T-helper 1 cell treated with Interleukin-12 subunit alpha and Interleukin-12 subunit beta and Interleukin-4 antibody, amounts not matched to agents 30 μg/mL and 1 μg/mL, for 36 hours (primary cell): ENCODE measurements around the gene PCED1A.

Experiments
- H3K27ac Mint-ChIP-seq: one replicate; pipeline ENCODE4 v1.8.0; 2021; ENCODE audit warnings: mild to moderate bottlenecking, mixed read lengths
- H3K27me3 Mint-ChIP-seq: one replicate; pipeline ENCODE4 v1.8.0; 2021; ENCODE audit warnings: low read depth, mixed read lengths
- H3K36me3 Mint-ChIP-seq: one replicate; pipeline ENCODE4 v1.8.0; 2021; ENCODE audit warnings: low read depth, mixed read lengths
- H3K4me1 Mint-ChIP-seq: one replicate; pipeline ENCODE4 v1.8.0; 2021; ENCODE audit warnings: low read depth, mixed read lengths
- H3K4me3 Mint-ChIP-seq: one replicate; pipeline ENCODE4 v1.8.0; 2021; ENCODE audit warnings: mild to moderate bottlenecking, moderate library complexity, mixed read lengths
- H3K9me3 Mint-ChIP-seq: one replicate; pipeline ENCODE4 v1.8.0; 2021; ENCODE audit warnings: mixed read lengths

PCED1A gene, protein sequence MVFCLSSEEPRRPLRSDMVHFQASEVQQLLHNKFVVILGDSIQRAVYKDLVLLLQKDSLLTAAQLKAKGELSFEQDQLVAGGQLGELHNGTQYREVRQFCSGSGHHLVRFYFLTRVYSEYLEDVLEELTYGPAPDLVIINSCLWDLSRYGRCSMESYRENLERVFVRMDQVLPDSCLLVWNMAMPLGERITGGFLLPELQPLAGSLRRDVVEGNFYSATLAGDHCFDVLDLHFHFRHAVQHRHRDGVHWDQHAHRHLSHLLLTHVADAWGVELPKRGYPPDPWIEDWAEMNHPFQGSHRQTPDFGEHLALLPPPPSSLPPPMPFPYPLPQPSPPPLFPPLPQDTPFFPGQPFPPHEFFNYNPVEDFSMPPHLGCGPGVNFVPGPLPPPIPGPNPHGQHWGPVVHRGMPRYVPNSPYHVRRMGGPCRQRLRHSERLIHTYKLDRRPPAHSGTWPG

DNA sequence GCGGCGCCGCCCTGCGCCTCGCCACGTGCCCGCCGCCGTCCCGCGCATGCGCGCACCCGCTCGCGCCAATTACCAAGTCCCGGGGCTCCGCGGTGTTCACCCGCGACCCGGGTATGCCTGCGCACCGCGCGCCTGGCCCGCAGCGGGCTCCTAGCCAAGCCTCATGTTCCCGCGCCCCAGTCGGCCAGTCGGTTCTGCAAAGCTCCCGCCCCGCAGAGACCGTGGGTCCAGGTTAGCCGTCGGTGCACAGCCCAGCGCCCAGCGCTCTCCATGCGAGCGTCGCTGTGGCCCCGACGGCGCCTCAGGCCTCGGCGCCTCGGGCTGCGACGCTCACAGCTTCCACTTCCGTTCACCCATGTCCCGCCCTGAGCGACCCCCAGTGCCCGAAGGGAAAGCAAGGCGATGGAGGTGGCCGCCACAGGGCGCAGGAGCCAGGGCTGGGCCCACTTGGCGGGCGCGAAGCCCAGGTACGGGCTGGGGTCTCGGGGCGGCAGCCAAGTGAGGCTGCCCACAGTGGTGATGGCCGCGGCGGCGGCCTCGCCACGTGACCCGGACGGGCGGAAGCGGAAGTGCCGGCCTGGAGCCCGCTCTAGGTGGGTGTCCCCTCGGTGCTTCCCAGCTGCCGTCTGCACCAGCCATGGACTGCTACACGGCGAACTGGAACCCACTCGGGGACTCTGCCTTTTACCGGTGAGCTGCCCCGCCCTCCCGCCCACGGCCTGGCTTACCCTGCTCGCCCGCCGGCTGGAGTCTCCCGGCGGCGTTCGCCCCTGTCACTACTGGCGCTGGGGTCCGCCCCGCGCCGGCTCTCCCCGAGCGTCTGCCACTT, at the start of gene PCED1A, which contains the start of gene VPS16:
Gene PCED1A (minus strand): TSS at position 518 of the 829 bp plus-strand sequence. CDS start 743 bp downstream, outside the sequence.
Gene VPS16 (plus strand): TSS at position 608 of the 829 bp plus-strand sequence. CDS start 30 bp downstream, at position 638.
- H3K27me3 Mint-ChIP-seq: no peaks in the 10 kb centered on the region
- H3K4me3 Mint-ChIP-seq: peak within 1 kb of the TSS; percentile 88
- peaks cover 10% of the 10 kb centered on the region for H3K4me1 Mint-ChIP-seq

GRCh38 chr20:2889797-2890196, 49.3 kb upstream of the PCED1A start:
- peaks cover 5% of the 10 kb centered on the region for H3K9me3 Mint-ChIP-seq
- H3K27me3 Mint-ChIP-seq: no peaks in the 10 kb centered on the region
- H3K27ac Mint-ChIP-seq: no peak overlapping the region
- H3K4me1 Mint-ChIP-seq: peaks cover 17% of the 10 kb centered on the region
- peaks cover 19% of the 10 kb centered on the region for H3K36me3 Mint-ChIP-seq
- no peak overlapping the region for H3K4me3 Mint-ChIP-seq

More for the DNA sequence above, at the start of gene PCED1A, which contains the start of gene VPS16:
- H3K9me3 Mint-ChIP-seq: no peaks in the 10 kb centered on the region
- peak within 1 kb of the TSS; percentile 78 for H3K27ac Mint-ChIP-seq
- peaks cover 16% of the 10 kb centered on the region for H3K36me3 Mint-ChIP-seq

DNA sequence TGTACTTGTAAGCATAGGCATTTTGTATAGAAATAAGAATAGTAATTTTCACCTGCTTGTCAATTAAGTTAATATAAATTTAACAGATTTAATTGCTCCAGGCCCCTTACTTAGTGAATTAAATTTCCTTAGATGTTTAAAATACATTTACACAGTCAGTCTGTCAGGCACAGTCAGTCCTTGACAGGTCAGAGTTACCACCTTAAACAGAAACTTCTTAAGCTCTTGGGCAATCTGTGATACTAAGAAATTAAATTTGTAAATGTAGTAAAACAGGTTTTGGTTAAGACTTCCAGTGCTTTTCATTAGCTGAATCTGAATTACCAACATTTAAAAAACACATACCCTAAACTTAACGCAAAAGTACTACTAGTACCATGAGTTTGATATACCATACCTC, 48.8 kb upstream of the PCED1A start:
- Mint-ChIP-seq H3K27ac (no peak overlapping the region), H3K9me3 (peaks cover 3% of the 10 kb centered on the region), H3K4me3 (no peak overlapping the region), H3K4me1 (peaks cover 19% of the 10 kb centered on the region), H3K27me3 (no peaks in the 10 kb centered on the region), H3K36me3 (peaks cover 16% of the 10 kb centered on the region)

DNA sequence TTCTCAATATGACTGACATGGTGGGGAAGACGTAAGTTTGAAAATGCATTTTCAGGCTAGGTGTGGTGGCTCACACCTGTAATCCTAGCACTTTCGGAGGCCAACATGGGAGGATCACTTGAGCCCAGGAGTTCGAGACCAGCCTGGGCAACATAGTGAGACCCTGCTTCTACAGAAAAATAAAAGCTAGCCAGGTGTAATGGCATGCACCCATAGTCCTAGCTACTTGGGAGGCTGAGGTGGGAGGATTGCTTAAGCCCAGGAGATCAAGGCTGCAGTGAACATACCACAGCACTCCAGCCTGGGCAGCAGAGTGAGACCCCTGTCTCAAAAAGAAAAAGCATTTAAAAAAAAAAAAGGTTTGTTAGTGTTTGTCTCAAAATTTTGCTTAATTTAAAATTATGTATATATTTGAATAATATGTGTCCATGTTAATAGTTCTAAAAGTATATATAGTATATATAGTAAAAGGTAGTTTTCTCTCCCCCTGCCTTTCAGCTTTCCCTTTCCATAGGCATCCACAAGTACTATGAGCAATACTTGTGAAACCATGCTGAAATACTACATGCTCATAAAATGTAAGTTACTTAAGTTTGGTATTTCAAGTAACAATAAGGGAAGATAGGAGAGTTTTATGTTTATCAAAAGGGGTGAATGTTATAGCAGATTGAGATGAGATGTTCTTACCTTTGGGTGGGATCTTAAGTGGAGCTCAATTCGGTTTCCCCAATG, 47.9 kb upstream of the PCED1A start:
- Mint-ChIP-seq H3K4me1 (peaks cover 24% of the 10 kb centered on the region), H3K4me3 (no peak overlapping the region), H3K36me3 (peaks cover 16% of the 10 kb centered on the region), H3K27me3 (no peaks in the 10 kb centered on the region), H3K27ac (no peak overlapping the region), H3K9me3 (no peaks in the 10 kb centered on the region)

DNA sequence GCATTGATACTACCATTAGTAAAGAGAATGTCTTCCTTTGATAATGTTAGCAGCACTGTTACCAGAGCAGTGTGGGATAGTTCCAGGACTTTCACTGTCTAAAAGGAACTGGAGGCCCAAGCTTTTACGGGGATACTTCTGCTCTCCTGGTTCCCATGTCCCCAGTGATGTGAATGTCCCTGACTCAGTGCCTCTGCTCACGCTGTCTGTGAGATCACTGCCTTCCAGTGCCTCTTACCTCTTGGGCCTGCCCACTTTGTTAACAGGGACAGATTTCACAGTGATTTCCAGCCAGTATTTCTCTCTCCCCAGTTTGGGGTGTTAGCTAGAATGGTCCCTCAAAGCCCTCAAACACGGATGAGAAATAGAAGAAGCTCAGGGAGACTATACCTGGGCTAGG, 47.3 kb upstream of the PCED1A start:
- Mint-ChIP-seq H3K9me3 (no peaks in the 10 kb centered on the region), H3K27me3 (no peaks in the 10 kb centered on the region), H3K27ac (no peak overlapping the region), H3K4me1 (peaks cover 24% of the 10 kb centered on the region), H3K4me3 (no peak overlapping the region), H3K36me3 (peaks cover 16% of the 10 kb centered on the region)

DNA sequence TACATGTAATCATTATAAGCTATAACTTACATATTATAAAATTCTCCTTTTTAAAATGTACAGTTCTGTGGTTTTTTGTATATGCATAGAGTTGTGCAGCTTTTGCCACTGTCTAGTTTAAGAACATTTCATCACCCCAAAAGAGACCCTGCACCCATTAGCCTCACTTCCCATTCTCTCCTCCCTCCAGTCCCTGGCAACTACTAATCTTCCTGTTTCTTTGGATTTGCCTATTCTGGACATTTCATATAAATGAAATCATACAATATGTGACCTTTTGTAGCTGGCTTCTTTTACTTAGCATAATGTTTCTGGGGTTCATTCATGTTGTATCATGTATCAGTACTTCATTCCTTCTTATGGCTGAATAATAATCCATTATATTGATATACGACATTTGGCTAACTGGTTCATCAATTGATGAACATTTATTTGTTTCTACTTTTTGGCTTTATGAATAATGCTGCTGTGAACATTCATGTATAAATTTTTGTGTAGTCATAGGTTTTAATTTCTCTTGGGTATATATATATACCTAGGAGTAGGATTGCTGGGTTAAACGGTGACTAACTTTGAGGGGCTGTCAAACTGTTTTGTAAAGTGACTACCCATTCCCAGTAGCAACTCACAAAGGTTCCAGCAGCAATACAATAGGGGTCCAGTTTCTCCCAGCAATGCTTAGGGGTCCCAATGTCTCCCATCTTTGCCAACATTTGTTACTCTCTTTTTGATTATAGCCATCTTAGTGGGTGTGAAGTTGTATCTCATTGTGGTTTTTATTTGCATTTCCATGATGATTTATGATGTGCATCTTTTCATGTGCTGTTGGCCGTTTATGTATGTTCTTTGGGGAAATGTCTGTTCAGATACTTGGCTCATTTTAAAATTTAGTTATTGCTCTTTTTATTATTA, 43.5 kb upstream of the PCED1A start:
- H3K27me3 Mint-ChIP-seq: no peaks in the 10 kb centered on the region
- peaks cover 6% of the 10 kb centered on the region for H3K36me3 Mint-ChIP-seq
- no peak overlapping the region for H3K4me3 Mint-ChIP-seq
- H3K4me1 Mint-ChIP-seq: peaks cover 22% of the 10 kb centered on the region
- H3K9me3 Mint-ChIP-seq: no peaks in the 10 kb centered on the region
- H3K27ac Mint-ChIP-seq: no peak overlapping the region

DNA sequence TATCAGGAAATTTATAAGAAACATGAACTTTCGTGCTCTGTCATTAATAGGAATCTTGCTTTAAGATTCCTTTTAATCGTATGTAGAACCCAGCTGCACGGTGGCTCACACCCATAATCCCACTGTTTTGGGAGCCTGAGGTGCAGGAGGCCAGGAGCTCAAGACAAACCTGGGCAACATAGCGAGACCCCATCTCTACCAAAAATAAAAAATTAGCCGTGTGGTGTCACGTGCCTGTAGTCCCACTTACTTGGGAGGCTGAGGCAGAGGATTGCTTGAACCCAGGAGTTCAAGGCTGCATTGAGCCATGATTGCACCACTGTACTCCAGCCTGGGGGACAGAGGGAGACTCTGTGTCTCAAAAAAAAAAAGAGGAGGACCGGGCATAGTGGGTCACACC, 40.2 kb upstream of the PCED1A start:
- no peak overlapping the region for H3K4me3 Mint-ChIP-seq
- no peaks in the 10 kb centered on the region for H3K9me3 Mint-ChIP-seq
- peaks cover 16% of the 10 kb centered on the region for H3K36me3 Mint-ChIP-seq
- no peaks in the 10 kb centered on the region for H3K27me3 Mint-ChIP-seq
- H3K27ac Mint-ChIP-seq: no peak overlapping the region
- peaks cover 25% of the 10 kb centered on the region for H3K4me1 Mint-ChIP-seq

- Mint-ChIP-seq H3K4me1 (peaks cover 32% of the 10 kb centered on the region), H3K27ac (no peak overlapping the region), H3K36me3 (peaks cover 23% of the 10 kb centered on the region), H3K27me3 (no peaks in the 10 kb centered on the region), H3K9me3 (no peaks in the 10 kb centered on the region), H3K4me3 (no peak overlapping the region)
These were observed 38.7 kb upstream of the PCED1A start for GRCh38 chr20:2879146-2879545.

- Mint-ChIP-seq H3K27me3 (no peaks in the 10 kb centered on the region), H3K27ac (no peak overlapping the region), H3K4me3 (no peak overlapping the region), H3K4me1 (peaks cover 27% of the 10 kb centered on the region), H3K9me3 (no peaks in the 10 kb centered on the region), H3K36me3 (peaks cover 22% of the 10 kb centered on the region)
These were observed 38.1 kb upstream of the PCED1A start for GRCh38 chr20:2878515-2878914.

GRCh38 chr20:2875690-2876203, 35.3 kb upstream of the PCED1A start:
- Mint-ChIP-seq H3K36me3 (peaks cover 22% of the 10 kb centered on the region), H3K27ac (peak overlapping the region; percentile 47), H3K9me3 (no peaks in the 10 kb centered on the region), H3K27me3 (no peaks in the 10 kb centered on the region), H3K4me1 (peaks cover 42% of the 10 kb centered on the region), H3K4me3 (peak overlapping the region; percentile 30)

DNA sequence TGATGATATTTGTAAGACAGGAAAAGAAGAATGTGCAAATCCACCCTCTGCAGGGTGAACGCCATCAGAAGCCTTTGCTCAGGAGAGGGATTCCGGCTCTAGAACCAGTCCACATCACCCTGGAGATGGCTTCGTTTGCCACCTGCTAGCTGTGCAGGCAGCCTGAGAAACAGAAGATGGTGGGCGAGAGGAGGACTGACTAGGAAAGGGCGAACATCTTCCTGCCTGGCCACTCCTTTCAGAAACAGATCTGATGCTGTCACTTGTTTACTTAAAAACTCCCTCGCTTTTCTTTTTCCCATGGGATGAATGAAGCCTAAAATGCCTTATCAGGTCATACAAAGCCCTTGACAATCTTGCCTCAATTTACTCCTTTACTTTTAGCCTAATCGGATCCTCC, 34.0 kb upstream of the PCED1A start:
- H3K4me1 Mint-ChIP-seq: peaks cover 47% of the 10 kb centered on the region
- H3K9me3 Mint-ChIP-seq: no peaks in the 10 kb centered on the region
- peak overlapping the region; percentile 57 for H3K27ac Mint-ChIP-seq
- peaks cover 22% of the 10 kb centered on the region for H3K36me3 Mint-ChIP-seq
- H3K4me3 Mint-ChIP-seq: peak overlapping the region; percentile 86
- H3K27me3 Mint-ChIP-seq: no peaks in the 10 kb centered on the region

DNA sequence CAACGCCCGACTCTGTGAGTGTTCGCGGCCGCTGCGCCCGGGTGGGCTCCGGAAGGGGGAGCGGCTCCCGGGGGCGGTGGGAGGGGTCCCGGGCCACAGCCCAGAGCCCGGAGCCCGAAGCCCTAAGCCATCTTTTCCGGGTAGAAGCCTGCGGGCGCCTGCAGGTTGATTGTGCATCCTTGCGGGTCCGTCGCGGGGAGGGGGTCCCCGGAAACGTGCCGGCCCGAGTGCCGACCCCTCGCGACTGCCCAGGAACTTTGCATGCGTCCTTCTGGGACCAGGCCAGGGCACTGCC, 33.2 kb upstream of the PCED1A start:
- peak overlapping the region; percentile 86 for H3K4me3 Mint-ChIP-seq
- no peaks in the 10 kb centered on the region for H3K9me3 Mint-ChIP-seq
- H3K36me3 Mint-ChIP-seq: peaks cover 22% of the 10 kb centered on the region
- H3K27me3 Mint-ChIP-seq: no peaks in the 10 kb centered on the region
- H3K4me1 Mint-ChIP-seq: peaks cover 47% of the 10 kb centered on the region
- H3K27ac Mint-ChIP-seq: peak overlapping the region; percentile 57

DNA sequence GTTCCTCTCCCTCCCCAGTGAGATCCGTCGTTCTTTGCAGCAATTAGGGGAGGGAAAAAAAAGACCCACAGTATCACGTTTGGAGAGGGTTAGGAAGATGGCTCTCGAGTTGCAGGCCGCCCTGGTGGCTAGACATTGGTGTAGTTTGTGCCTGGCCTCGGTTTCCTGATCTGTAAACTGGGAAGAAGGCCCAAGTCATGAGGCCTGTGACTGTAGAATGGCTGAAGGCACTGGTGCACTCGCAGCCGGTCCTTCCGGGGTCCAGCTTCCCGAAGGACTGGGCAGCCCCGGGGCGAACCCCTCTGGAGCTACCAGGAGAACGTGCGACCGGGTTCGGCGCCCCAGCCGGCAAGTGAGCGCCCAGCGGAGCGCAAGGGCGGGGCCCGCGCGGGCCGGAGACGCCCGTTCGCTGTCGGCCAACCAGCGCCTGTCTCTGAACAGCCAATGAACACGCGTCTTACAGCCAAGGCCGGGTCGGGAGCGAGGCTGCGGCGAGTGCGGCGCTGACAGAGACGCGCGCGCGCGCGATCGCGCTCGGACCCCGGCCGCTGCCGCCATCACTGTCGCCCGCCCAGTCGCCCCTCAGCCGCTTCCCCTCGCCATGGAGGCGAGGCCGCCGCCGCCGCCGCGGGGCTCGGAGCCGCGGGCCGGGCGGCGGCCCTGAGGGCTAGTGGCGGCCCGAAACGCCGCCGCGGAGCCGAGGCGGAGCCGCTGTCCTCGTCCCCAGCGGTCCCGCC, 32.7 kb upstream of the PCED1A start, which contains the start of gene PTPRA:
Gene PTPRA (plus strand): TSS at position 472 of the 737 bp plus-strand sequence. CDS start 90,797 bp downstream, outside the sequence.
- Mint-ChIP-seq H3K4me3 (peak within 1 kb of the TSS; percentile 90), H3K27me3 (no peaks in the 10 kb centered on the region), H3K9me3 (no peaks in the 10 kb centered on the region), H3K36me3 (peaks cover 20% of the 10 kb centered on the region), H3K4me1 (peaks cover 47% of the 10 kb centered on the region), H3K27ac (peak within 1 kb of the TSS; percentile 91)
